Fibroblast of the aortic adventitia (primary cell): Measurements from ENCODE around the gene MARCHF3. TPM values are rescaled to one million over a fixed set of nuclear protein-coding genes. Genes with fewer than 3 reads are reported as not detected.

Experiments
- DNase-seq: peaks from one replicate; pipeline ENCODE4 v3.0.0-alpha.2; 2010; ENCODE audit warnings: low read depth
- H3K4me3 ChIP-seq: 2 replicates; pipeline ENCODE4 v1.5.1; 2011; ENCODE audit warnings: low read depth, mild to moderate bottlenecking, control low read depth, low read length, moderate library complexity
- total RNA-seq: library from RNA; depleted of rRNA; stranded (reverse); fragments of >200 nt; gene quantifications from 2 replicates; pipeline ENCODE4 v1.2.3, GENCODE V29; 2012; ENCODE audit warnings: low replicate concordance
- TF ChIP-seq, protein P1 (sequence below): IDR thresholded peaks from 2 replicates; pipeline ENCODE4 v1.5.1; 2011; ENCODE audit warnings: mild to moderate bottlenecking, low read length, control low read depth, inconsistent platforms; ENCODE audit not compliant: insufficient read depth

MARCHF3 gene
- total RNA-seq, 1 donor, result 16.9 TPM

DNA sequence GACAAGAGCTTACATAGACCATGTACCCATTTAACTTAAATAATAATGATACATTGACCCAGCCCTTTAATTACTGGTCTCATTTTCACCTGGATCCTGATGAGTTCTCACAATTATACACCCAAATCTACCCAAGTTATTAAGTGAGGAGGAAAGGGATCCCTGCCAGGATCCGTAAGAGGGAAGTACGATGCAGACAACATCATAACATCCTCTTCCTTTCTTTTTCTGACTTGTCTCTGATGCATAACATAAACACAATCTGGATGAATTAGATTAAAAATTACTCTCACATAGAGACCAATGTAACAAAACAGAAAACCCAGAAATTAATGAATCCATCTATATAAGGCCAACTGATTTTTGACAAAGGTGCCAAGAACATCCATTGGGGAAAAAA, 17.0 kb downstream of the MARCHF3 start:
- no peak overlapping the region for H3K4me3 ChIP-seq
- DNase-seq, result no peak
- TF ChIP-seq, protein P1, sequence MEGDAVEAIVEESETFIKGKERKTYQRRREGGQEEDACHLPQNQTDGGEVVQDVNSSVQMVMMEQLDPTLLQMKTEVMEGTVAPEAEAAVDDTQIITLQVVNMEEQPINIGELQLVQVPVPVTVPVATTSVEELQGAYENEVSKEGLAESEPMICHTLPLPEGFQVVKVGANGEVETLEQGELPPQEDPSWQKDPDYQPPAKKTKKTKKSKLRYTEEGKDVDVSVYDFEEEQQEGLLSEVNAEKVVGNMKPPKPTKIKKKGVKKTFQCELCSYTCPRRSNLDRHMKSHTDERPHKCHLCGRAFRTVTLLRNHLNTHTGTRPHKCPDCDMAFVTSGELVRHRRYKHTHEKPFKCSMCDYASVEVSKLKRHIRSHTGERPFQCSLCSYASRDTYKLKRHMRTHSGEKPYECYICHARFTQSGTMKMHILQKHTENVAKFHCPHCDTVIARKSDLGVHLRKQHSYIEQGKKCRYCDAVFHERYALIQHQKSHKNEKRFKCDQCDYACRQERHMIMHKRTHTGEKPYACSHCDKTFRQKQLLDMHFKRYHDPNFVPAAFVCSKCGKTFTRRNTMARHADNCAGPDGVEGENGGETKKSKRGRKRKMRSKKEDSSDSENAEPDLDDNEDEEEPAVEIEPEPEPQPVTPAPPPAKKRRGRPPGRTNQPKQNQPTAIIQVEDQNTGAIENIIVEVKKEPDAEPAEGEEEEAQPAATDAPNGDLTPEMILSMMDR, result no peak

DNA sequence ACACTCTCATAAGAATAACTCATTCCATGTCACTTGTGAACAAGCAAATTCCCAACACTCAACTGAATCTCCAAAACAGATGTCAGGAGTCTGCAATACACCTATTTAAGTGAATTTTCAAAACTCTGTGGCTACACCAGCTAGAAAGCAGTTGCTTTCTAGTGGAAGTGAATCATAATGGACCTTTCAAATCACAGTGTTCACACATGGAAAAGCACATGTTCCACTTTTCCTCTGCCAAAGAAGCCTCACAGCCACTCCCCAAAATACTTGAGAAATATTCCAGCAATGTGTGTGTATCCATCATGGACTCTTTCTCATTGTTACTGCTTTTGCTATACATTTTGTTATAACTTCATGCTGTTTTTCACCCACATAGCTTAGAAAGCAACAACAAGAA, 17.4 kb downstream of the MARCHF3 start:
- no peak overlapping the region for H3K4me3 ChIP-seq
- DNase-seq, result peak; percentile 74
- TF ChIP-seq, protein P1, result no peak

DNA sequence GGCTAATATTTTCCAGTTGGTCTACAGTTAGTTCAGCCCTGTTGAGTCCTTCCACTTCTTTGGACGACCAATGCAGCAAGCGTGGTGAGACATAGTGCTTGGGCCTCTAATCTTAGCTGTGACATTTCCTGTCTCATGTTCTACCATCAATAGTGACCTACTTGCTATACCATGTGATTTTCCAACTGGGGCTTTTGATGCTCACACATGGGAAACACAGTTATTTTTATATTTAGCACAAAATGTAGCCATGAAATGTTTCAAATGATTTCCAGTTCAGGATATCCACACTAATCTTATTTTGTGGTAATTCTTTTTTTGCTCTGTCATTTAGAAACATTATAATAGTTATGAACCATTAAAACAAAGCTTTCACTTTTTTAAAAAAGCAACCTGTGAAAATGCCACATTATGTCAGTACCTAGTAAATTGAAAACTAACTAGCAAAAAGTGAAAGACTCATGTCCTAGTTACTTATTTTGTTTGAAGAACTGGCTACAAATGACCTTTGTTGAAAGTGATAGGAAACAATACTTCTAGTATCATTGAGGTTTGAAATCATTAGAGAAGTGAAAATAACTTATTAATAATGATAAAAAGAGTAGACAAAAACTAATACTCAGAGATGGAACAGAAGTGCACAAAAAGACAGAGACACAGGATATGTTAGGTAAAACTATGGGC, 18.3 kb downstream of the MARCHF3 start:
- TF ChIP-seq, protein P1, result no peak
- DNase-seq, result no peak

DNA sequence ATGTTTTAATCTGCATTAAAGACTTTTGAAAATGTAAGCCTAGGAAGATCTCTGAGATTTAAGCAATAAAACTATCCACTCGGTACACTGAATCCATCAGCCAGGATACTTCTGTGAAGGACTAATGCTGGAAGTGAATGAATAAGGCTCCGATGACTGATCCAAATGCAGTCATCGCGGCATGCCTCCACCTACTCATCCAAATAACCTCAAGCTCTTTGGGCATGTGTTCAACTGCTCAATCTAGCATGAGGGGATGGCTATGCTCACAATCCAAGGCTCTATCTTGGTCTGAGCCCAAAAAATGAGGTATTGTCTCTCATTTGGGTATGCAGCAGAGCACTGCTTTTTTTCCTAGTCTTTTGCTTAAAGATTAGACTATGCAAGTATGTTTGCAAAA, 19.2 kb downstream of the MARCHF3 start:
- H3K4me3 ChIP-seq, result no peak overlapping the region
- peak; percentile 95 for DNase-seq
- TF ChIP-seq, protein P1, result no peak

More for the DNA sequence above, 18.3 kb downstream of the MARCHF3 start:
- H3K4me3 ChIP-seq, result no peak overlapping the region

DNA sequence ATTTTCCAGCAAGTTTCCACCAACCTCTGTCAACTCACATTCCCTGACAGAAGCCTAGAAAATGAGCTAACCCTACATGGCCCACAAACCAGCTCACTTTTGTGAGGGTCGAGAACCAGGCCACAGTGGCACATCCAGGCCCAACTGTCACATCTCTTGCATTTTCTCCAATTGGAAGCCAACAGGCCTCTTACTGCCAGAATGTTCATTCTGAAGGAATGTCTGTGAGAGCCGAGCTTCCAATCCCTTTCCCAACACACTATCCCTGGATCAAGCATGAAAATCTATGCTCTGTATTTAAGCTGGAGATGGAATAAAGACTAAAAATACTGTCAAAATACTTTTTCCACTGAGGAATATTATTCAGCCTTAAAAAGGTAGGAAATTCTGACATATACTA, 20.0 kb downstream of the MARCHF3 start:
- no peak overlapping the region for H3K4me3 ChIP-seq
- DNase-seq, result peak; percentile 74
- TF ChIP-seq, protein P1, result no peak

DNA sequence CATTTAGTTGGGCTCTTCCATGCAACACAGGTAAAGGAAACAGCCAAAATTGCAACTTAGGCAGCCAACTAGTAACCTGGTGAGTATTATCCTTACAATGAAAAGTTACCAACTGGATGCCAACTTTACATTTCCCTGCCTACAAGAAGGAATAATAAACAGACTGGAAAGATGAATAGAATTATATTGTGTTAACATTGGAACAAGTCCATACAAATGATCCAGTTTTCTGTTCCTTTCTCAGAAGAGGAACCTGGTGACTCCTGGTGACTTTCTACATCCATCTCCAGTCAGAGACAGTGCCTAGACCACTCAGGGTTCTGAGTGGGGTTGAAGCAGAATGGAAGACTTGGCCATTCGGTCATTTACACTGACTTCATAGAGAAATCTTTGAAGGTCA, 20.6 kb downstream of the MARCHF3 start:
- H3K4me3 ChIP-seq, result no peak overlapping the region
- TF ChIP-seq, protein P1, result no peak
- DNase-seq, result no peak
